Neural progenitor cell (in vitro differentiated cells): ENCODE measurements around the gene FYN. TPM values are rescaled to one million over a fixed set of nuclear protein-coding genes. Genes with fewer than 3 reads are reported as not detected.

Experiments used
- DNase-seq: peaks from one replicate; pipeline ENCODE4 v3.0.0-alpha.2; 2016; ENCODE audit warnings: low spot score
- H2AFZ ChIP-seq: fragments of 200-600 bp; sonication (generic); replicated peaks from 2 replicates; pipeline ENCODE4 v1.6.1; 2016; ENCODE audit warnings: antibody characterized with exemption
- H3F3A ChIP-seq: fragments of 200-600 bp; sonication (generic); 2 replicates; pipeline ENCODE4 v1.6.1; 2016; ENCODE audit warnings: antibody characterized with exemption, low read depth
- H3K27ac ChIP-seq: fragments of 200-600 bp; sonication (generic); 2 replicates; pipeline ENCODE4 v1.5.1; 2016; ENCODE audit warnings: mild to moderate bottlenecking
- H3K27me3 ChIP-seq: fragments of 200-600 bp; sonication (generic); 2 replicates; pipeline ENCODE4 v1.6.1; 2016; ENCODE audit warnings: mild to moderate bottlenecking, moderate library complexity
- H3K36me3 ChIP-seq: fragments of 200-600 bp; sonication (generic); 2 replicates; pipeline ENCODE4 v1.5.1; 2016
- H3K4me1 ChIP-seq: fragments of 200-600 bp; sonication (generic); 2 replicates; pipeline ENCODE4 v1.6.1; 2016; ENCODE audit warnings: mixed run types
- H3K4me2 ChIP-seq: fragments of 200-600 bp; sonication (generic); 2 replicates; pipeline ENCODE4 v1.6.1; 2016
- H3K4me3 ChIP-seq: fragments of 200-600 bp; sonication (generic); 2 replicates; pipeline ENCODE4 v1.5.1; 2016
- H3K79me2 ChIP-seq: fragments of 200-600 bp; sonication (generic); 2 replicates; pipeline ENCODE4 v1.6.1; 2016; ENCODE audit warnings: low read depth
- H3K9ac ChIP-seq: fragments of 200-600 bp; sonication (generic); 2 replicates; pipeline ENCODE4 v1.6.1; 2016
- H3K9me3 ChIP-seq: fragments of 200-600 bp; sonication (generic); 2 replicates; pipeline ENCODE4 v1.5.1; 2016; ENCODE audit warnings: low read depth
- H4K20me1 ChIP-seq: fragments of 200-600 bp; sonication (generic); 2 replicates; pipeline ENCODE4 v1.6.1; 2016; ENCODE audit warnings: low read depth
- H3K27ac Mint-ChIP-seq: 3 replicates; pipeline ENCODE4 v1.8.0; 2021; ENCODE audit warnings: mixed read lengths
- H3K27me3 Mint-ChIP-seq: 2 replicates; pipeline ENCODE4 v1.8.0; 2022; ENCODE audit warnings: low read depth, mild to moderate bottlenecking, inconsistent platforms, moderate library complexity, mixed read lengths; ENCODE audit not compliant: insufficient read depth
- H3K36me3 Mint-ChIP-seq: 3 replicates; pipeline ENCODE4 v1.8.0; 2021; ENCODE audit warnings: mixed read lengths
- H3K4me1 Mint-ChIP-seq: 3 replicates; pipeline ENCODE4 v1.8.0; 2021; ENCODE audit warnings: mixed read lengths
- H3K4me3 Mint-ChIP-seq: 3 replicates; pipeline ENCODE4 v1.8.0; 2021; ENCODE audit warnings: mild to moderate bottlenecking, moderate library complexity, mixed read lengths
- H3K9me3 Mint-ChIP-seq: 3 replicates; pipeline ENCODE4 v1.8.0; 2020; ENCODE audit warnings: mixed read lengths
- EZH2 ChIP-seq: fragments of 200-600 bp; sonication (generic); IDR thresholded peaks from 2 replicates; pipeline ENCODE4 v1.6.1; 2017; ENCODE audit warnings: antibody characterized with exemption, mild to moderate bottlenecking, moderate library complexity
- EZH2phosphoT487 ChIP-seq: fragments of 200-600 bp; sonication (generic); IDR thresholded peaks from 2 replicates; pipeline ENCODE4 v1.6.1; 2017; ENCODE audit warnings: antibody characterized with exemption
- total RNA-seq: library from RNA; depleted of rRNA; stranded (reverse); fragments of >200 nt; gene quantifications from 2 replicates; pipeline ENCODE4 v1.2.3, GENCODE V29; 2015; ENCODE audit warnings: low replicate concordance
- TF ChIP-seq, protein P1 (sequence below): fragments of 200-600 bp; sonication (generic); IDR thresholded peaks from 2 replicates; pipeline ENCODE4 v1.5.1; 2017; ENCODE audit warnings: antibody characterized with exemption, mild to moderate bottlenecking

Gene FYN
- total RNA-seq, 1 donor from 2014 or later, result 167 TPM

DNA sequence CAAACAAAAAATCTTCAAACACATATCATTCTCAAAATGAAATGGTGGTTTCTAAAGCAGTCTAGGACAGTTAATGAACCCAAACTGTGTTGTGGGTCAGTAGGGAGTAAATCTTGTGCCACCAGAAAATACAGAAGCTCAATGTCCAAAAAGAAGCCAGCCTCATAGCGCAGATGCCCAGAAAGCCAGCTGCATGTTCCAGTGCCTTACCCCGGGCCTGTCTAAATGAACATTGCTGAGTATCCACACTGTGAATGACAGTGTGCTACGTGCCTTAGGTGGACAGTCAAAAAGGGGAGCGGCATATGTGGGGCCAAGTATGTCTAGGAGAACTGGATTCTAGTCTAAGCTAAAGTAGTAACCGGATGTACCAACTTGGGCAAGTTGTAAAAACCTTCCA lies 10.9 kb downstream of the FYN start:
- no peak overlapping the region for H2AFZ ChIP-seq
- Mint-ChIP-seq H3K27ac (no peak overlapping the region), H3K27me3 (no peaks in the 10 kb centered on the region), H3K4me1 (peaks cover 53% of the 10 kb centered on the region), H3K4me3 (no peak overlapping the region), H3K36me3 (peaks cover 24% of the 10 kb centered on the region), H3K9me3 (no peaks in the 10 kb centered on the region)
- H3K36me3 ChIP-seq, result no peaks in the 10 kb centered on the region
- no peak overlapping the region for H3K4me3 ChIP-seq
- H3K9ac ChIP-seq, result no peak overlapping the region
- H3K4me2 ChIP-seq, result peak overlapping the region; percentile 61
- H3F3A ChIP-seq, result peaks cover 29% of the 10 kb centered on the region
- TF ChIP-seq EZH2phosphoT487 (no peak), EZH2 (no peak)
- TF ChIP-seq, protein P1, sequence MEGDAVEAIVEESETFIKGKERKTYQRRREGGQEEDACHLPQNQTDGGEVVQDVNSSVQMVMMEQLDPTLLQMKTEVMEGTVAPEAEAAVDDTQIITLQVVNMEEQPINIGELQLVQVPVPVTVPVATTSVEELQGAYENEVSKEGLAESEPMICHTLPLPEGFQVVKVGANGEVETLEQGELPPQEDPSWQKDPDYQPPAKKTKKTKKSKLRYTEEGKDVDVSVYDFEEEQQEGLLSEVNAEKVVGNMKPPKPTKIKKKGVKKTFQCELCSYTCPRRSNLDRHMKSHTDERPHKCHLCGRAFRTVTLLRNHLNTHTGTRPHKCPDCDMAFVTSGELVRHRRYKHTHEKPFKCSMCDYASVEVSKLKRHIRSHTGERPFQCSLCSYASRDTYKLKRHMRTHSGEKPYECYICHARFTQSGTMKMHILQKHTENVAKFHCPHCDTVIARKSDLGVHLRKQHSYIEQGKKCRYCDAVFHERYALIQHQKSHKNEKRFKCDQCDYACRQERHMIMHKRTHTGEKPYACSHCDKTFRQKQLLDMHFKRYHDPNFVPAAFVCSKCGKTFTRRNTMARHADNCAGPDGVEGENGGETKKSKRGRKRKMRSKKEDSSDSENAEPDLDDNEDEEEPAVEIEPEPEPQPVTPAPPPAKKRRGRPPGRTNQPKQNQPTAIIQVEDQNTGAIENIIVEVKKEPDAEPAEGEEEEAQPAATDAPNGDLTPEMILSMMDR, result no peak
- H3K79me2 ChIP-seq, result peaks cover 99% of the 10 kb centered on the region
- H3K27me3 ChIP-seq, result no peaks in the 10 kb centered on the region
- no peaks in the 10 kb centered on the region for H3K9me3 ChIP-seq
- peaks cover 64% of the 10 kb centered on the region for H3K4me1 ChIP-seq
- no peak for DNase-seq
- H3K27ac ChIP-seq, result peak overlapping the region; percentile 31
- H4K20me1 ChIP-seq, result peaks cover 79% of the 10 kb centered on the region

- TF ChIP-seq, protein P1, result no peak
- TF ChIP-seq EZH2phosphoT487 (no peak), EZH2 (no peak)
- H3K79me2 ChIP-seq, result peaks cover 99% of the 10 kb centered on the region
- no peaks in the 10 kb centered on the region for H3K27me3 Mint-ChIP-seq
- peak overlapping the region; percentile 61 for H3K4me2 ChIP-seq
- peaks cover 29% of the 10 kb centered on the region for H3F3A ChIP-seq
- H3K27ac Mint-ChIP-seq, result peak overlapping the region; percentile 5
- H3K27me3 ChIP-seq, result no peaks in the 10 kb centered on the region
- H3K4me1 ChIP-seq, result peaks cover 59% of the 10 kb centered on the region
- no peaks in the 10 kb centered on the region for H3K36me3 ChIP-seq
- H3K27ac ChIP-seq, result no peak overlapping the region
- no peak overlapping the region for H2AFZ ChIP-seq
- no peak overlapping the region for H3K4me3 Mint-ChIP-seq
- H4K20me1 ChIP-seq, result peaks cover 72% of the 10 kb centered on the region
- DNase-seq, result no peak
- no peak overlapping the region for H3K9ac ChIP-seq
- no peak overlapping the region for H3K4me3 ChIP-seq
- H3K9me3 Mint-ChIP-seq, result no peaks in the 10 kb centered on the region
- peaks cover 24% of the 10 kb centered on the region for H3K36me3 Mint-ChIP-seq
- no peaks in the 10 kb centered on the region for H3K9me3 ChIP-seq
- H3K4me1 Mint-ChIP-seq, result peaks cover 55% of the 10 kb centered on the region
Observed at GRCh38 chr6:111861431-111861885, 11.8 kb downstream of the FYN start.

- H3K9ac ChIP-seq, result no peak overlapping the region
- H3K4me1 ChIP-seq, result peaks cover 36% of the 10 kb centered on the region
- H3K9me3 Mint-ChIP-seq, result no peaks in the 10 kb centered on the region
- peak overlapping the region; percentile 36 for H3K27ac Mint-ChIP-seq
- no peak for DNase-seq
- peaks cover 20% of the 10 kb centered on the region for H3F3A ChIP-seq
- H4K20me1 ChIP-seq, result peaks cover 56% of the 10 kb centered on the region
- no peaks in the 10 kb centered on the region for H3K36me3 ChIP-seq
- no peak overlapping the region for H2AFZ ChIP-seq
- H3K4me2 ChIP-seq, result peak overlapping the region; percentile 31
- peak overlapping the region; percentile 81 for H3K27ac ChIP-seq
- H3K4me3 Mint-ChIP-seq, result no peak overlapping the region
- TF ChIP-seq EZH2phosphoT487, result no peak
- no peak for TF ChIP-seq EZH2
- TF ChIP-seq, protein P1, result no peak
- H3K27me3 Mint-ChIP-seq, result no peaks in the 10 kb centered on the region
- no peaks in the 10 kb centered on the region for H3K9me3 ChIP-seq
- peaks cover 99% of the 10 kb centered on the region for H3K79me2 ChIP-seq
- no peaks in the 10 kb centered on the region for H3K27me3 ChIP-seq
- no peak overlapping the region for H3K4me3 ChIP-seq
- peaks cover 57% of the 10 kb centered on the region for H3K4me1 Mint-ChIP-seq
- peaks cover 16% of the 10 kb centered on the region for H3K36me3 Mint-ChIP-seq
Observed at GRCh38 chr6:111858347-111858746, 14.9 kb downstream of the FYN start.
